GM18861 (cell line): Measurements from ENCODE around the gene BRCA2.

Source experiments
- ATAC-seq: cut with Tn5 transposase; IDR thresholded peaks from one replicate; pipeline ENCODE4 v1.9.1; 2021; ENCODE audit not compliant: unreplicated experiment

Gene BRCA2

GRCh38 chr13:32315238-32316027 lies at the start of gene BRCA2, which contains the start of gene ZAR1L:
Gene BRCA2, plus strand, starts transcription at chr13:32315508. Its CDS starts 953 bp downstream, at chr13:32316461.
Gene ZAR1L, minus strand, starts transcription at chr13:32315363. Its CDS starts 3,438 bp downstream, at chr13:32311925.
- ATAC-seq = peak; percentile 89

GRCh38 chr13:32265726-32266125 lies 49.6 kb upstream of the BRCA2 start:
- no peak for ATAC-seq

GRCh38 chr13:32266130-32266529 lies 49.2 kb upstream of the BRCA2 start:
- no peak for ATAC-seq

- peak; percentile 79 for ATAC-seq
These were observed 47.4 kb upstream of the BRCA2 start for GRCh38 chr13:32267836-32268439.

GRCh38 chr13:32272021-32272683 lies 43.2 kb upstream of the BRCA2 start:
- ATAC-seq = no peak

GRCh38 chr13:32277839-32278238 lies 37.5 kb upstream of the BRCA2 start:
- no peak for ATAC-seq

GRCh38 chr13:32278426-32278825 lies 36.9 kb upstream of the BRCA2 start:
- ATAC-seq = no peak

- no peak for ATAC-seq
These were observed 34.2 kb upstream of the BRCA2 start for GRCh38 chr13:32281096-32281495.

- ATAC-seq = no peak
These were observed 33.1 kb upstream of the BRCA2 start for GRCh38 chr13:32282096-32282711.

- ATAC-seq = no peak
These were observed 30.2 kb upstream of the BRCA2 start for GRCh38 chr13:32284927-32285632.

- ATAC-seq = no peak
These were observed 29.7 kb upstream of the BRCA2 start for GRCh38 chr13:32285633-32285965.

- no peak for ATAC-seq
These were observed 18.1 kb upstream of the BRCA2 start for GRCh38 chr13:32297206-32297605.

GRCh38 chr13:32298695-32299094 lies 16.6 kb upstream of the BRCA2 start:
- ATAC-seq = no peak

GRCh38 chr13:32299893-32300292 lies 15.4 kb upstream of the BRCA2 start:
- no peak for ATAC-seq

GRCh38 chr13:32300406-32300805 lies 14.9 kb upstream of the BRCA2 start:
- no peak for ATAC-seq

GRCh38 chr13:32300920-32301319 lies 14.4 kb upstream of the BRCA2 start:
- no peak for ATAC-seq

- ATAC-seq = no peak
These were observed 12.8 kb upstream of the BRCA2 start for GRCh38 chr13:32302461-32302860.

GRCh38 chr13:32305646-32306045 lies 9.7 kb upstream of the BRCA2 start:
- ATAC-seq = no peak

- no peak for ATAC-seq
These were observed 5.8 kb upstream of the BRCA2 start for GRCh38 chr13:32309312-32310133.

- peak; percentile 61 for ATAC-seq
These were observed 5.1 kb upstream of the BRCA2 start for GRCh38 chr13:32310134-32310706.
